GM23338 (cell line): Measurements from ENCODE around the gene ATF3. TPM values are rescaled to one million over a fixed set of nuclear protein-coding genes. Genes with fewer than 3 reads are reported as not detected.

Experiments
- ATAC-seq: fragments of 200-7000 bp; cut with Tn5 transposase; 3 replicates; pipeline ENCODE4 v1.9.1; 2020
- DNase-seq: peaks from one replicate; pipeline ENCODE4 v3.0.0-alpha.2; 2015; ENCODE audit warnings: low spot score
- H2AFZ ChIP-seq: fragments of 200-600 bp; sonication (generic); 2 replicates; pipeline ENCODE4 v1.8.0; 2016; ENCODE audit warnings: antibody characterized with exemption, mild to moderate bottlenecking, moderate library complexity
- H3F3A ChIP-seq: fragments of 200-600 bp; sonication (generic); replicated peaks from 2 replicates; pipeline ENCODE4 v1.8.0; 2017; ENCODE audit warnings: antibody characterized with exemption, mixed run types, low read depth
- H3K27ac ChIP-seq: fragments of 200-600 bp; sonication (generic); 2 replicates; pipeline ENCODE4 v1.6.1; 2016; ENCODE audit warnings: low read depth
- H3K27me3 ChIP-seq: fragments of 200-600 bp; sonication (generic); 2 replicates; pipeline ENCODE4 v1.8.0; 2016; ENCODE audit warnings: mild to moderate bottlenecking, mixed run types, moderate library complexity; ENCODE audit not compliant: insufficient read depth
- H3K36me3 ChIP-seq: fragments of 200-600 bp; sonication (generic); 2 replicates; pipeline ENCODE4 v1.8.0; 2016; ENCODE audit warnings: mild to moderate bottlenecking; ENCODE audit not compliant: insufficient read depth
- H3K4me1 ChIP-seq: fragments of 200-600 bp; sonication (generic); 2 replicates; pipeline ENCODE4 v1.8.0; 2016; ENCODE audit warnings: mild to moderate bottlenecking, moderate library complexity; ENCODE audit not compliant: insufficient read depth
- H3K4me2 ChIP-seq: fragments of 200-600 bp; sonication (generic); 2 replicates; pipeline ENCODE4 v1.7.1; 2017; ENCODE audit warnings: mixed run types
- H3K4me3 ChIP-seq: fragments of 200-600 bp; sonication (generic); 2 replicates; pipeline ENCODE4 v1.6.1; 2016; ENCODE audit warnings: mixed run types
- H3K79me2 ChIP-seq: fragments of 200-600 bp; sonication (generic); replicated peaks from 2 replicates; pipeline ENCODE4 v1.8.0; 2017; ENCODE audit warnings: mild to moderate bottlenecking; ENCODE audit not compliant: insufficient read depth
- H3K9me2 ChIP-seq: fragments of 200-600 bp; sonication (generic); 2 replicates; pipeline ENCODE4 v1.8.0; 2017; ENCODE audit not compliant: insufficient read depth
- H4K20me1 ChIP-seq: fragments of 200-600 bp; sonication (generic); replicated peaks from 2 replicates; pipeline ENCODE4 v1.8.0; 2017; ENCODE audit warnings: mild to moderate bottlenecking; ENCODE audit not compliant: insufficient read depth
- H3K27ac Mint-ChIP-seq: 2 replicates; pipeline ENCODE4 v1.8.0; 2020; ENCODE audit warnings: inconsistent platforms, mild to moderate bottlenecking, moderate library complexity, mixed read lengths
- H3K27me3 Mint-ChIP-seq: 3 replicates; pipeline ENCODE4 v1.8.0; 2022; ENCODE audit warnings: low read depth, mild to moderate bottlenecking, moderate library complexity, mixed read lengths, inconsistent platforms; ENCODE audit not compliant: insufficient read depth, poor library complexity
- H3K36me3 Mint-ChIP-seq: 3 replicates; pipeline ENCODE4 v1.8.0; 2021; ENCODE audit warnings: low read depth, mild to moderate bottlenecking, inconsistent platforms, moderate library complexity, mixed read lengths
- H3K4me1 Mint-ChIP-seq: 3 replicates; pipeline ENCODE4 v1.8.0; 2020; ENCODE audit warnings: mild to moderate bottlenecking, inconsistent platforms, mixed read lengths
- H3K4me3 Mint-ChIP-seq: 3 replicates; pipeline ENCODE4 v1.8.0; 2021; ENCODE audit warnings: moderate library complexity, mild to moderate bottlenecking, inconsistent platforms, mixed read lengths
- H3K9me3 Mint-ChIP-seq: 3 replicates; pipeline ENCODE4 v1.8.0; 2020; ENCODE audit warnings: moderate library complexity, mild to moderate bottlenecking, inconsistent platforms, mixed read lengths
- EZH2 ChIP-seq: fragments of 200-600 bp; sonication (generic); IDR thresholded peaks from one replicate; pipeline ENCODE4 v1.8.0; 2017; ENCODE audit warnings: antibody characterized with exemption, mild to moderate bottlenecking, low read depth; ENCODE audit not compliant: unreplicated experiment
- EZH2phosphoT487 ChIP-seq: fragments of 200-600 bp; sonication (generic); IDR thresholded peaks from one replicate; pipeline ENCODE4 v1.8.1; 2018; ENCODE audit warnings: antibody characterized with exemption; ENCODE audit not compliant: unreplicated experiment
- JUNB ChIP-seq: IDR thresholded peaks from one replicate; pipeline ENCODE4 v1.6.1; 2016; ENCODE audit warnings: antibody characterized with exemption; ENCODE audit not compliant: unreplicated experiment
- NANOG ChIP-seq: IDR thresholded peaks from 2 replicates; pipeline ENCODE4 v1.6.1; 2016; ENCODE audit warnings: antibody characterized with exemption, borderline replicate concordance
- STAT1 ChIP-seq: IDR thresholded peaks from one replicate; pipeline ENCODE4 v1.6.1; 2016; ENCODE audit warnings: antibody characterized with exemption; ENCODE audit not compliant: unreplicated experiment
- ZNF331 ChIP-seq: fragments of 250-450 bp; sonication (Bioruptor Pico); IDR thresholded peaks from 2 replicates; pipeline ENCODE4 v1.5.0; 2020; ENCODE audit warnings: low read depth, mild to moderate bottlenecking, moderate library complexity
- polyA plus RNA-seq: library from polyadenylated mRNA; unstranded; fragments of >200 nt; fragmentation: Nextera tagmentation; extraction: Ambion mirVana; gene quantifications from 2 replicates; pipeline ENCODE4 v1.2.1, GENCODE V29; 2016
- total RNA-seq: library from RNA; depleted of rRNA; stranded (reverse); fragments of >200 nt; shearing (Covaris generic); gene quantifications from 2 replicates; pipeline ENCODE4 v1.2.3, GENCODE V29; 2014
- TF ChIP-seq, protein P1 (sequence below): IDR thresholded peaks from one replicate; pipeline ENCODE4 v1.6.1; 2018; ENCODE audit warnings: antibody characterized with exemption; ENCODE audit not compliant: unreplicated experiment
- TF ChIP-seq, protein P2 (sequence below): IDR thresholded peaks from 2 replicates; pipeline ENCODE4 v1.6.1; 2016; ENCODE audit warnings: antibody characterized with exemption
- TF ChIP-seq, protein P3 (sequence below): fragments of 250-450 bp; sonication (Bioruptor Pico); IDR thresholded peaks from 2 replicates; pipeline ENCODE4 v1.5.0; 2020; ENCODE audit warnings: mild to moderate bottlenecking, moderate library complexity

ATF3 gene
- total and polyA plus RNA-seq, 2 experiments from 2014 or later: 12.6 to 17.2 TPM

DNA sequence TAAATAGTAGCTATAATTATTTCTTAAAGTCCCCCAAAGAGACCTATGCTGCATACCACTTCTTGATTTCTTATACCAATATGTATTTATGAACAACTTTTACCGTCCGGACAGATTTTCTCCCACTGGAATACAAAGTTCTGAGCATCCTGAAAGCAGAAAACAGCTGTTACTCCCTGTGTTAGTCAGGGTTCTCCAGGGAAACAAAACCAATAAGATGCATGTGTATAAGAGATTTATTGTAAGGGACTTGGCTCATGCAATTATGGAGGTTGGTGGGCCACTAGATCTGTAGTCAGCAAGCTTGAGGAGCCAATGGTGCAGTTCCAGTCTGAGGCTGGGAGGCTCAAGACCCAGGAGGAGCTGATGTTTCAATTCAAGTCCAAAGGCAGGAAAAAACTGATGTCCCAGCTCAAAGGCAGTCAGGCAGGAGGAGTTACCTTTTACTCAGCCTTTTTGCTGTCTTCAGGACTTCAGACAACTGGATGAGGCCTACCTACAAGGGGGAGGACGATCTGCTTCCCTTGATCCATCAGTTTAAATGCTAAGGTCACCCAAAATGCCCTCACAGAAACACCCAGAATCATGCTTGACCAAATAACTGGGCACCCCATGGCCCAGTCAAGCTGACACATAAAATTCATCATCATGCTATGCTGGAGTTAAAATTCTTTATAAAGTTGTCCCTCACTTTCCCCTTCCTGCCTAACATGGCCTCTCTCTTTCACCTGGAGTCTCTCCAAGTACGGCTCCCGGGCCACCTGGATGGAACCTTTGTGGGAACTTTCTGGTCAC lies 24.3 kb upstream of the ATF3 start (continued):
- no peak for TF ChIP-seq JUNB
- TF ChIP-seq EZH2phosphoT487: no peak
- no peak for TF ChIP-seq ZNF331 (CRISPR knock-in tag)
- TF ChIP-seq EZH2: no peak
- no peak for TF ChIP-seq NANOG
- TF ChIP-seq, protein P1, sequence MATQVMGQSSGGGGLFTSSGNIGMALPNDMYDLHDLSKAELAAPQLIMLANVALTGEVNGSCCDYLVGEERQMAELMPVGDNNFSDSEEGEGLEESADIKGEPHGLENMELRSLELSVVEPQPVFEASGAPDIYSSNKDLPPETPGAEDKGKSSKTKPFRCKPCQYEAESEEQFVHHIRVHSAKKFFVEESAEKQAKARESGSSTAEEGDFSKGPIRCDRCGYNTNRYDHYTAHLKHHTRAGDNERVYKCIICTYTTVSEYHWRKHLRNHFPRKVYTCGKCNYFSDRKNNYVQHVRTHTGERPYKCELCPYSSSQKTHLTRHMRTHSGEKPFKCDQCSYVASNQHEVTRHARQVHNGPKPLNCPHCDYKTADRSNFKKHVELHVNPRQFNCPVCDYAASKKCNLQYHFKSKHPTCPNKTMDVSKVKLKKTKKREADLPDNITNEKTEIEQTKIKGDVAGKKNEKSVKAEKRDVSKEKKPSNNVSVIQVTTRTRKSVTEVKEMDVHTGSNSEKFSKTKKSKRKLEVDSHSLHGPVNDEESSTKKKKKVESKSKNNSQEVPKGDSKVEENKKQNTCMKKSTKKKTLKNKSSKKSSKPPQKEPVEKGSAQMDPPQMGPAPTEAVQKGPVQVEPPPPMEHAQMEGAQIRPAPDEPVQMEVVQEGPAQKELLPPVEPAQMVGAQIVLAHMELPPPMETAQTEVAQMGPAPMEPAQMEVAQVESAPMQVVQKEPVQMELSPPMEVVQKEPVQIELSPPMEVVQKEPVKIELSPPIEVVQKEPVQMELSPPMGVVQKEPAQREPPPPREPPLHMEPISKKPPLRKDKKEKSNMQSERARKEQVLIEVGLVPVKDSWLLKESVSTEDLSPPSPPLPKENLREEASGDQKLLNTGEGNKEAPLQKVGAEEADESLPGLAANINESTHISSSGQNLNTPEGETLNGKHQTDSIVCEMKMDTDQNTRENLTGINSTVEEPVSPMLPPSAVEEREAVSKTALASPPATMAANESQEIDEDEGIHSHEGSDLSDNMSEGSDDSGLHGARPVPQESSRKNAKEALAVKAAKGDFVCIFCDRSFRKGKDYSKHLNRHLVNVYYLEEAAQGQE: no peak
- no peak for TF ChIP-seq STAT1
- TF ChIP-seq, protein P2, sequence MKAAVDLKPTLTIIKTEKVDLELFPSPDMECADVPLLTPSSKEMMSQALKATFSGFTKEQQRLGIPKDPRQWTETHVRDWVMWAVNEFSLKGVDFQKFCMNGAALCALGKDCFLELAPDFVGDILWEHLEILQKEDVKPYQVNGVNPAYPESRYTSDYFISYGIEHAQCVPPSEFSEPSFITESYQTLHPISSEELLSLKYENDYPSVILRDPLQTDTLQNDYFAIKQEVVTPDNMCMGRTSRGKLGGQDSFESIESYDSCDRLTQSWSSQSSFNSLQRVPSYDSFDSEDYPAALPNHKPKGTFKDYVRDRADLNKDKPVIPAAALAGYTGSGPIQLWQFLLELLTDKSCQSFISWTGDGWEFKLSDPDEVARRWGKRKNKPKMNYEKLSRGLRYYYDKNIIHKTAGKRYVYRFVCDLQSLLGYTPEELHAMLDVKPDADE: no peak

- Mint-ChIP-seq H3K4me3 (no peak overlapping the region), H3K27me3 (peaks cover 3% of the 10 kb centered on the region)
- no peak for DNase-seq
- TF ChIP-seq, protein P3, sequence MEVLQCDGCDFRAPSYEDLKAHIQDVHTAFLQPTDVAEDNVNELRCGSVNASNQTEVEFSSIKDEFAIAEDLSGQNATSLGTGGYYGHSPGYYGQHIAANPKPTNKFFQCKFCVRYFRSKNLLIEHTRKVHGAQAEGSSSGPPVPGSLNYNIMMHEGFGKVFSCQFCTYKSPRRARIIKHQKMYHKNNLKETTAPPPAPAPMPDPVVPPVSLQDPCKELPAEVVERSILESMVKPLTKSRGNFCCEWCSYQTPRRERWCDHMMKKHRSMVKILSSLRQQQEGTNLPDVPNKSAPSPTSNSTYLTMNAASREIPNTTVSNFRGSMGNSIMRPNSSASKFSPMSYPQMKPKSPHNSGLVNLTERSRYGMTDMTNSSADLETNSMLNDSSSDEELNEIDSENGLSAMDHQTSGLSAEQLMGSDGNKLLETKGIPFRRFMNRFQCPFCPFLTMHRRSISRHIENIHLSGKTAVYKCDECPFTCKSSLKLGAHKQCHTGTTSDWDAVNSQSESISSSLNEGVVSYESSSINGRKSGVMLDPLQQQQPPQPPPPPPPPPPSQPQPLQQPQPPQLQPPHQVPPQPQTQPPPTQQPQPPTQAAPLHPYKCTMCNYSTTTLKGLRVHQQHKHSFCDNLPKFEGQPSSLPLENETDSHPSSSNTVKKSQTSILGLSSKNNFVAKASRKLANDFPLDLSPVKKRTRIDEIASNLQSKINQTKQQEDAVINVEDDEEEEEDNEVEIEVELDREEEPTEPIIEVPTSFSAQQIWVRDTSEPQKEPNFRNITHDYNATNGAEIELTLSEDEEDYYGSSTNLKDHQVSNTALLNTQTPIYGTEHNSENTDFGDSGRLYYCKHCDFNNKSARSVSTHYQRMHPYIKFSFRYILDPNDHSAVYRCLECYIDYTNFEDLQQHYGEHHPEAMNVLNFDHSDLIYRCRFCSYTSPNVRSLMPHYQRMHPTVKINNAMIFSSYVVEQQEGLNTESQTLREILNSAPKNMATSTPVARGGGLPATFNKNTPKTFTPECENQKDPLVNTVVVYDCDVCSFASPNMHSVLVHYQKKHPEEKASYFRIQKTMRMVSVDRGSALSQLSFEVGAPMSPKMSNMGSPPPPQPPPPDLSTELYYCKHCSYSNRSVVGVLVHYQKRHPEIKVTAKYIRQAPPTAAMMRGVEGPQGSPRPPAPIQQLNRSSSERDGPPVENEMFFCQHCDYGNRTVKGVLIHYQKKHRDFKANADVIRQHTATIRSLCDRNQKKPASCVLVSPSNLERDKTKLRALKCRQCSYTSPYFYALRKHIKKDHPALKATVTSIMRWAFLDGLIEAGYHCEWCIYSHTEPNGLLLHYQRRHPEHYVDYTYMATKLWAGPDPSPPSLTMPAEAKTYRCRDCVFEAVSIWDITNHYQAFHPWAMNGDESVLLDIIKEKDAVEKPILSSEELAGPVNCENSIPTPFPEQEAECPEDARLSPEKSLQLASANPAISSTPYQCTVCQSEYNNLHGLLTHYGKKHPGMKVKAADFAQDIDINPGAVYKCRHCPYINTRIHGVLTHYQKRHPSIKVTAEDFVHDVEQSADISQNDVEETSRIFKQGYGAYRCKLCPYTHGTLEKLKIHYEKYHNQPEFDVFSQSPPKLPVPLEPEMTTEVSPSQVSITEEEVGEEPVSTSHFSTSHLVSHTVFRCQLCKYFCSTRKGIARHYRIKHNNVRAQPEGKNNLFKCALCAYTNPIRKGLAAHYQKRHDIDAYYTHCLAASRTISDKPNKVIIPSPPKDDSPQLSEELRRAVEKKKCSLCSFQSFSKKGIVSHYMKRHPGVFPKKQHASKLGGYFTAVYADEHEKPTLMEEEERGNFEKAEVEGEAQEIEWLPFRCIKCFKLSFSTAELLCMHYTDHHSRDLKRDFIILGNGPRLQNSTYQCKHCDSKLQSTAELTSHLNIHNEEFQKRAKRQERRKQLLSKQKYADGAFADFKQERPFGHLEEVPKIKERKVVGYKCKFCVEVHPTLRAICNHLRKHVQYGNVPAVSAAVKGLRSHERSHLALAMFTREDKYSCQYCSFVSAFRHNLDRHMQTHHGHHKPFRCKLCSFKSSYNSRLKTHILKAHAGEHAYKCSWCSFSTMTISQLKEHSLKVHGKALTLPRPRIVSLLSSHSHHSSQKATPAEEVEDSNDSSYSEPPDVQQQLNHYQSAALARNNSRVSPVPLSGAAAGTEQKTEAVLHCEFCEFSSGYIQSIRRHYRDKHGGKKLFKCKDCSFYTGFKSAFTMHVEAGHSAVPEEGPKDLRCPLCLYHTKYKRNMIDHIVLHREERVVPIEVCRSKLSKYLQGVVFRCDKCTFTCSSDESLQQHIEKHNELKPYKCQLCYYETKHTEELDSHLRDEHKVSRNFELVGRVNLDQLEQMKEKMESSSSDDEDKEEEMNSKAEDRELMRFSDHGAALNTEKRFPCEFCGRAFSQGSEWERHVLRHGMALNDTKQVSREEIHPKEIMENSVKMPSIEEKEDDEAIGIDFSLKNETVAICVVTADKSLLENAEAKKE: no peak
- TF ChIP-seq, protein P2: no peak
- TF ChIP-seq EZH2 (no peak), STAT1 (no peak), NANOG (no peak)
Observed at GRCh38 chr1:212585210-212585609, 23.4 kb upstream of the ATF3 start.

More at GRCh38 chr1:212585210-212585609, 23.4 kb upstream of the ATF3 start:
- H3K4me2 ChIP-seq: no peak overlapping the region
- no peaks in the 10 kb centered on the region for H3K79me2 ChIP-seq
- Mint-ChIP-seq H3K9me3 (no peaks in the 10 kb centered on the region), H3K4me1 (peaks cover 19% of the 10 kb centered on the region), H3K36me3 (no peaks in the 10 kb centered on the region), H3K27ac (no peak overlapping the region)
- ATAC-seq: no peak
- no peak overlapping the region for H2AFZ ChIP-seq
- no peaks in the 10 kb centered on the region for H3K27me3 ChIP-seq
- H3K4me3 ChIP-seq: no peak overlapping the region
- H3K9me2 ChIP-seq: no peaks in the 10 kb centered on the region
- no peak overlapping the region for H3K27ac ChIP-seq
- no peaks in the 10 kb centered on the region for H4K20me1 ChIP-seq
- H3K36me3 ChIP-seq: no peaks in the 10 kb centered on the region
- H3K4me1 ChIP-seq: peaks cover 11% of the 10 kb centered on the region; the same call in 1 of the 2 replicates
- no peaks in the 10 kb centered on the region for H3F3A ChIP-seq
